Muscle layer of colon (tissue), 2 donors: ENCODE measurements around the gene DNHD1.
"Not testable (repeated sequence)": the region's sequence is repeated elsewhere in the genome, so short reads cannot be mapped to it uniquely, and the experiment has no call there.

Experiments
- H3K27ac ChIP-seq: one replicate; pipeline ENCODE4 v1.7.0; 2013; ENCODE audit warnings: low read depth, mild to moderate bottlenecking, low read length, moderate library complexity
- H3K27me3 ChIP-seq, 2 donors: one replicate each; pipeline ENCODE4 v1.7.0; 2013; ENCODE audit warnings: low read length in 2 of 2, mild to moderate bottlenecking in 2 of 2; ENCODE audit not compliant: insufficient read depth in 2 of 2, control insufficient read depth in 1 of 2
- H3K36me3 ChIP-seq: one replicate; pipeline ENCODE4 v1.7.0; 2013; ENCODE audit warnings: mild to moderate bottlenecking, low read length; ENCODE audit not compliant: insufficient read depth
- H3K4me1 ChIP-seq: one replicate; pipeline ENCODE4 v1.7.0; 2013; ENCODE audit warnings: mild to moderate bottlenecking, low read length; ENCODE audit not compliant: insufficient read depth
- H3K4me3 ChIP-seq, 2 donors: one replicate each; pipeline ENCODE4 v1.7.0; 2013; ENCODE audit warnings: low read length in 2 of 2, low read depth in 1 of 2, mild to moderate bottlenecking in 1 of 2, moderate library complexity in 1 of 2
- H3K9ac ChIP-seq: one replicate; pipeline ENCODE4 v1.7.0; 2013; ENCODE audit warnings: low read length
- H3K9me3 ChIP-seq: one replicate; pipeline ENCODE4 v1.7.0; 2013; ENCODE audit warnings: mild to moderate bottlenecking, low read length
- donor health status: abdominal sarcoma.
- donor health status: Adenocarcinoma of cecum.

DNHD1 gene

GRCh38 chr11:6505577-6506240 is 8.6 kb downstream of the DNHD1 start:
- H3K9ac ChIP-seq, result no peak overlapping the region
- no peaks in the 10 kb centered on the region for H3K9me3 ChIP-seq
- H3K27me3 ChIP-seq, result no peaks in the 10 kb centered on the region
- peaks cover 17% of the 10 kb centered on the region for H3K36me3 ChIP-seq
- H3K27ac ChIP-seq, result no peak overlapping the region
- H3K4me3 ChIP-seq, result no peak overlapping the region
- H3K4me1 ChIP-seq, result no peaks in the 10 kb centered on the region

DNA sequence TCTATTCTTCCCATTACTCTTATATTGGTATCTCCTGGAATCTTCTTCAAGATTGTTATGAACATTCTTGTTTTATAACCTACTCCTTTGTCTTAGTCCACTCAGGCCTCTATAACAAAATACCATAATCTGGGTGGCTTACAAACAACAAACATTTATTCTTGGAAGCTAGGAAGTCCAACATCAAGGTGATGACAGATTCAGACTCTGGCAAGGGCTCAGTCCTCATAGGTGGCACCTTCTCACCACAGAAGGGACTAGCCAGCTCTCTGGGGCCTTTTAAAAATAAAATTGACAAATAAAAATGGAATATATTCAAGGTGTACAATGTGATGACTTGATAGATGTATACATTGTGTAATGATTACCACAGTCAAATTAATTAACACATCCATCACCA is 19.8 kb downstream of the DNHD1 start:
- Histone ChIP-seq H3K9me3 (no peaks in the 10 kb centered on the region), H3K4me1 (peaks cover 6% of the 10 kb centered on the region), H3K4me3 (no peak overlapping the region), H3K36me3 (peaks cover 20% of the 10 kb centered on the region), H3K27me3 (no peaks in the 10 kb centered on the region), H3K9ac (no peak overlapping the region), H3K27ac (no peak overlapping the region)

- no peak overlapping the region for H3K27ac ChIP-seq
- H3K27me3 ChIP-seq, result no peaks in the 10 kb centered on the region
- H3K9ac ChIP-seq, result no peak overlapping the region
- peaks cover 12% of the 10 kb centered on the region for H3K36me3 ChIP-seq
- peaks cover 6% of the 10 kb centered on the region for H3K4me1 ChIP-seq
- H3K9me3 ChIP-seq, result no peaks in the 10 kb centered on the region
- H3K4me3 ChIP-seq, result no peak overlapping the region
These were observed 23.2 kb downstream of the DNHD1 start for GRCh38 chr11:6520265-6520664.

- H3K36me3 ChIP-seq, result peaks cover 12% of the 10 kb centered on the region
- H3K27me3 ChIP-seq, H3K9me3 ChIP-seq, H3K4me3 ChIP-seq, H3K27ac ChIP-seq, H3K9ac ChIP-seq, H3K4me1 ChIP-seq: not testable (repeated sequence)
These were observed 24.9 kb downstream of the DNHD1 start for GRCh38 chr11:6521946-6522345.

- Histone ChIP-seq H3K9me3 (no peaks in the 10 kb centered on the region), H3K27ac (no peak overlapping the region), H3K4me1 (no peaks in the 10 kb centered on the region), H3K9ac (no peak overlapping the region), H3K4me3 (no peak overlapping the region), H3K27me3 (no peaks in the 10 kb centered on the region), H3K36me3 (peaks cover 12% of the 10 kb centered on the region)
These were observed 26.2 kb downstream of the DNHD1 start for GRCh38 chr11:6523253-6523652.

GRCh38 chr11:6526411-6527135 is 29.5 kb downstream of the DNHD1 start:
- no peaks in the 10 kb centered on the region for H3K27me3 ChIP-seq
- H3K36me3 ChIP-seq, result peaks cover 5% of the 10 kb centered on the region
- H3K4me1 ChIP-seq, result no peaks in the 10 kb centered on the region
- H3K4me3 ChIP-seq, result no peak overlapping the region
- no peak overlapping the region for H3K27ac ChIP-seq
- H3K9me3 ChIP-seq, result no peaks in the 10 kb centered on the region
- H3K9ac ChIP-seq, result no peak overlapping the region

GRCh38 chr11:6529266-6529665 is 32.2 kb downstream of the DNHD1 start:
- Histone ChIP-seq H3K27ac (no peak overlapping the region), H3K4me3 (no peak overlapping the region), H3K9ac (no peak overlapping the region), H3K4me1 (peaks cover 6% of the 10 kb centered on the region), H3K9me3 (no peaks in the 10 kb centered on the region), H3K27me3 (no peaks in the 10 kb centered on the region), H3K36me3 (peaks cover 5% of the 10 kb centered on the region)

DNA sequence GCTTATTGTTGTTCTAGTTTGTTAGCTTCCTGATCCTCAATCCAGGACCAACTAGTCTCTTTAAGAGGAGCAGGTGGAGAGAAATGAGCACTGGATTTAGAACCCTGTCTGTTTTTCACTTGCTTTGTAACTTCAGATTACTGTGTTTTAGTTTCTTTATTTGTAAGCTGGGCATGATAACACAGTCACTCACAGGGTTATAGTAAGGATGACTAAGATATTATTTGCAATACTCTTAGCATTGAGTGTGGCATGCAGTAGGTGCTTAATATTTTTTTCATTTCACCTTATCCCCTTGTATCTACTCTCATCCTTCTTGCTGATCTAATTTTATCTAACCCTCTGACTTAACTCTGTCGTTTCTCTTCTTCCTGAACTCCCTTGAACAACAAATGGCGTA is 33.8 kb downstream of the DNHD1 start:
- Histone ChIP-seq H3K4me1 (peaks cover 6% of the 10 kb centered on the region), H3K4me3 (no peak overlapping the region), H3K9ac (no peak overlapping the region), H3K27ac (no peak overlapping the region), H3K9me3 (no peaks in the 10 kb centered on the region), H3K36me3 (peaks cover 5% of the 10 kb centered on the region), H3K27me3 (no peaks in the 10 kb centered on the region)

DNA sequence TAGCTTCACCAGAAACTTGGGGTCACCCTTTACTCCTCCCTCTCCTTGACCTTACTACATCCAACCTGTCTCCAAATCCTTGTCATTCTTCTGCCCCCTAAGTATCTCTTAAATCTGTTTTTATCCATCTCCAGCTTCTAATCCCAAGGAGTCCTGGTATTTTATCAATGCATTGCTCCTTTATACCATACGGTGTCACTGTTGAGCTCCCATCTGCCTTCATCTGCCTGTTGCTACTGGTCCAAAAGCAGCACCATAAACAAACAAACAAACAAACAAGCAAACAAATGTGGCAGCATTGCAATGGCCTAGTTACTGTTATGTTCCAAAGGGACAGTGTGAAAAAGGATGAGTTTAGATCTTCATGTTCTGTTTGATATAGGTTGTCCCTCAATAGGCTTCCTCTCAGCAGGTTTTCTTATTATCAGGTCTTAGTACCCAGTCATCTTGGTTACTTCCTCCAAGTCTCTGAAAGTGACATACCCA is 34.2 kb downstream of the DNHD1 start:
- Histone ChIP-seq H3K27me3 (no peaks in the 10 kb centered on the region), H3K36me3 (peaks cover 5% of the 10 kb centered on the region), H3K4me1 (peaks cover 6% of the 10 kb centered on the region), H3K4me3 (no peak overlapping the region), H3K9ac (no peak overlapping the region), H3K9me3 (no peaks in the 10 kb centered on the region), H3K27ac (no peak overlapping the region)

- Histone ChIP-seq H3K27ac (no peak overlapping the region), H3K4me1 (peaks cover 6% of the 10 kb centered on the region), H3K9ac (no peak overlapping the region), H3K9me3 (no peaks in the 10 kb centered on the region), H3K4me3 (no peak overlapping the region), H3K27me3 (no peaks in the 10 kb centered on the region), H3K36me3 (no peaks in the 10 kb centered on the region)
These were observed 41.4 kb downstream of the DNHD1 start for GRCh38 chr11:6538456-6538855.

DNA sequence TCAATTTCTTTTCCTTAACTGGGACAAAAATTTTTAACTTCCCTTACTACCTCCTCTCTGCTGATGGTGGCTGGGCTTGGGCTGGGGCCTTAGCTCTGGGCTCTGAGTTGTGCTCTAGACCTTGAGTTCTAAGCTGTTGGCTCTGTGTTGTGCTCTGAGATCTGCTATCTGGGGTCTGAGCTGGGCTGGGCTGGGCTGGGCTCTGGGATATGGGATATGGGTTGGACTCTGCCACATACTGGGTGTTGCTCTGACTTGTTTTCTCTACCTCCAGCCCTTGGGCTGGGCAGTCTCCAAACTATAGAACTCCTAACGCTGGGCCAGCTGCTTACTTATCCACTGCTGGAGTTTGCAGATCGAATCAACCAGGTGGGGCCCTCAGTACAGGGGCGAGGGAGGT is 41.9 kb downstream of the DNHD1 start:
- peaks cover 3% of the 10 kb centered on the region for H3K4me1 ChIP-seq
- H3K9me3 ChIP-seq, result no peaks in the 10 kb centered on the region
- H3K27ac ChIP-seq, result no peak overlapping the region
- H3K4me3 ChIP-seq, result no peak overlapping the region
- H3K9ac ChIP-seq, result no peak overlapping the region
- H3K36me3 ChIP-seq, result no peaks in the 10 kb centered on the region
- H3K27me3 ChIP-seq, result no peaks in the 10 kb centered on the region
